Neural cell (in vitro differentiated cells): ENCODE measurements around the gene HPCA. TPM values are rescaled to one million over a fixed set of nuclear protein-coding genes. Genes with fewer than 3 reads are reported as not detected.

Experiments used
- H2AFZ ChIP-seq: fragments of 200-600, 300-800 bp; sonication (generic), shearing (Covaris generic); 2 replicates; pipeline ENCODE4 v1.6.0; 2014; ENCODE audit warnings: low read depth, mild to moderate bottlenecking, antibody characterized with exemption, low read length, moderate library complexity
- H3F3A ChIP-seq: fragments of 200-600 bp; shearing (Covaris generic); 2 replicates; pipeline ENCODE4 v1.6.1; 2016; ENCODE audit warnings: mild to moderate bottlenecking, moderate library complexity, mixed read lengths, antibody characterized with exemption, low read length; ENCODE audit not compliant: insufficient read depth, poor library complexity, severe bottlenecking
- H3K27ac ChIP-seq: fragments of 200-600, 300-800 bp; sonication (generic), shearing (Covaris generic); 2 replicates; pipeline ENCODE4 v1.5.1; 2014; ENCODE audit warnings: mild to moderate bottlenecking, low read length, moderate library complexity
- H3K27me3 ChIP-seq: fragments of 300-800, 200-600 bp; sonication (generic), shearing (Covaris generic); 2 replicates; pipeline ENCODE4 v1.6.0; 2014; ENCODE audit warnings: mild to moderate bottlenecking, low read depth, low read length, moderate library complexity; ENCODE audit not compliant: insufficient read depth
- H3K36me3 ChIP-seq: fragments of 300-800, 200-600 bp; sonication (generic), shearing (Covaris generic); 2 replicates; pipeline ENCODE4 v1.5.1; 2014; ENCODE audit warnings: mild to moderate bottlenecking, antibody characterized with exemption, low read length, moderate library complexity; ENCODE audit not compliant: insufficient read depth
- H3K4me2 ChIP-seq: fragments of 300-800, 200-600 bp; sonication (generic), shearing (Covaris generic); 2 replicates; pipeline ENCODE4 v1.6.0; 2014; ENCODE audit warnings: mild to moderate bottlenecking, low read length
- H3K4me3 ChIP-seq: fragments of 300-800, 200-600 bp; sonication (generic), shearing (Covaris generic); 2 replicates; pipeline ENCODE4 v1.5.1; 2014; ENCODE audit warnings: mild to moderate bottlenecking, low read length, moderate library complexity
- H3K79me2 ChIP-seq: fragments of 200-600 bp; shearing (Covaris generic); replicated peaks from 2 replicates; pipeline ENCODE4 v1.6.0; 2014; ENCODE audit warnings: mild to moderate bottlenecking, low read length, moderate library complexity; ENCODE audit not compliant: insufficient read depth
- H3K9ac ChIP-seq: fragments of 300-800, 200-600 bp; sonication (generic), shearing (Covaris generic); 2 replicates; pipeline ENCODE4 v1.6.1; 2016; ENCODE audit warnings: mild to moderate bottlenecking, low read length, mixed read lengths
- H3K9me2 ChIP-seq: fragments of 200-600 bp; shearing (Covaris generic); 2 replicates; pipeline ENCODE4 v1.6.1; 2016; ENCODE audit warnings: mild to moderate bottlenecking, low read length, mixed read lengths; ENCODE audit not compliant: insufficient read depth
- H3K9me3 ChIP-seq: fragments of 200-600, 300-800 bp; sonication (generic), shearing (Covaris generic); 2 replicates; pipeline ENCODE4 v1.6.1; 2016; ENCODE audit warnings: mild to moderate bottlenecking, mixed run types, low read length, moderate library complexity, mixed read lengths
- H4K20me1 ChIP-seq: fragments of 200-600 bp; shearing (Covaris generic); 2 replicates; pipeline ENCODE4 v1.6.1; 2016; ENCODE audit warnings: mild to moderate bottlenecking, mixed run types; ENCODE audit not compliant: insufficient read depth
- CTCF ChIP-seq: fragments of 450-650 bp; IDR thresholded peaks from 2 replicates; pipeline ENCODE4 v1.5.1; 2014; ENCODE audit warnings: antibody characterized with exemption, mild to moderate bottlenecking, moderate library complexity; ENCODE audit not compliant: poor library complexity, severe bottlenecking
- EP300 ChIP-seq: fragments of 450-650 bp; conservative IDR thresholded peaks from 2 replicates; pipeline ENCODE4 v1.6.1; 2014; ENCODE audit warnings: antibody characterized with exemption, mild to moderate bottlenecking, moderate library complexity; ENCODE audit not compliant: poor library complexity, severe bottlenecking
- EZH2 ChIP-seq: fragments of 200-600, 300-800 bp; shearing (Covaris generic), sonication (generic); IDR thresholded peaks from 2 replicates; pipeline ENCODE4 v1.6.1; 2014; ENCODE audit warnings: antibody characterized with exemption, low read length, borderline replicate concordance, mild to moderate bottlenecking; ENCODE audit not compliant: insufficient read depth, poor library complexity, severe bottlenecking
- MXI1 ChIP-seq: fragments of 450-650 bp; conservative IDR thresholded peaks from 2 replicates; pipeline ENCODE4 v1.6.1; 2014; ENCODE audit warnings: antibody characterized with exemption, mild to moderate bottlenecking; ENCODE audit not compliant: poor library complexity, severe bottlenecking
- POLR2AphosphoS5 ChIP-seq: IDR thresholded peaks from 2 replicates; pipeline ENCODE4 v1.6.1; 2012
- RAD21 ChIP-seq: fragments of 450-650 bp; conservative IDR thresholded peaks from 2 replicates; pipeline ENCODE4 v1.6.1; 2014; ENCODE audit warnings: antibody characterized with exemption, mild to moderate bottlenecking, moderate library complexity
- SMC3 ChIP-seq: fragments of 450-650 bp; conservative IDR thresholded peaks from 2 replicates; pipeline ENCODE4 v1.6.1; 2014; ENCODE audit warnings: antibody characterized with exemption, mild to moderate bottlenecking, moderate library complexity; ENCODE audit not compliant: poor library complexity
- TAF1 ChIP-seq: IDR thresholded peaks from 2 replicates; pipeline ENCODE4 v1.6.1; 2012; ENCODE audit warnings: low read depth
- polyA plus RNA-seq: library from polyadenylated mRNA; depleted of rRNA; stranded (reverse); fragments of >200 nt; gene quantifications from 2 replicates; pipeline ENCODE4 v1.2.3, GENCODE V29; 2014
- TF ChIP-seq, protein P1 (sequence below): IDR thresholded peaks from 2 replicates; pipeline ENCODE4 v1.6.1; 2012; ENCODE audit warnings: borderline replicate concordance

Gene HPCA
- polyA plus RNA-seq, 1 donor from 2014 or later: 1.9 TPM

- TF ChIP-seq EP300 (no peak), SMC3 (no peak)
Measured at GRCh38 chr1:32928715-32929114, 42.4 kb downstream of the HPCA start (continued).

DNA sequence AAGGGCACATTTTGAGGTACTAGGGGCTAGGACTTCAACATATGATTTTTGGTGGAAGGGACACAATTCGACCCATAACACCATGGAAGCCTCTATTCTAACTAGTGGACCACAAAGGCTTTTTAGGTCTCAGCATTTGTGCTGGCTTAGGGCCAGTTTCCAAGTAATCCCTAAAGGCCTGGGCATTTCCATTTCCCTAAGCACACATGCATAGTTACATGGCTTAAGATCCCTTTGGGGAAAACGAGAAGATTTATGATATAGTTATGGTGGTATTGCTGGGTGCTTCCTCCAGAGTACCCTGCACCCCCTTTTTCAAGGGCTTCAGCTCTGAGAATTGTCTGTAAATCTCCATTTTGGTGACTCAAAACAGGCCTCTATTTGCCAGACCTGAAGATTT lies 43.1 kb downstream of the HPCA start:
- Histone ChIP-seq H3K9me3 (no peaks in the 10 kb centered on the region), H2AFZ (no peak overlapping the region), H3K9me2 (no peaks in the 10 kb centered on the region), H4K20me1 (no peaks in the 10 kb centered on the region), H3K79me2 (no peaks in the 10 kb centered on the region), H3F3A (no peaks in the 10 kb centered on the region), H3K9ac (no peak overlapping the region), H3K4me3 (no peak overlapping the region), H3K4me2 (no peak overlapping the region), H3K27ac (no peak overlapping the region), H3K27me3 (peaks cover 19% of the 10 kb centered on the region), H3K36me3 (no peaks in the 10 kb centered on the region)
- TF ChIP-seq EZH2 (no peak), MXI1 (no peak), POLR2AphosphoS5 (no peak), EP300 (no peak), SMC3 (no peak), CTCF (no peak), RAD21 (no peak), TAF1 (no peak)
- TF ChIP-seq, protein P1, sequence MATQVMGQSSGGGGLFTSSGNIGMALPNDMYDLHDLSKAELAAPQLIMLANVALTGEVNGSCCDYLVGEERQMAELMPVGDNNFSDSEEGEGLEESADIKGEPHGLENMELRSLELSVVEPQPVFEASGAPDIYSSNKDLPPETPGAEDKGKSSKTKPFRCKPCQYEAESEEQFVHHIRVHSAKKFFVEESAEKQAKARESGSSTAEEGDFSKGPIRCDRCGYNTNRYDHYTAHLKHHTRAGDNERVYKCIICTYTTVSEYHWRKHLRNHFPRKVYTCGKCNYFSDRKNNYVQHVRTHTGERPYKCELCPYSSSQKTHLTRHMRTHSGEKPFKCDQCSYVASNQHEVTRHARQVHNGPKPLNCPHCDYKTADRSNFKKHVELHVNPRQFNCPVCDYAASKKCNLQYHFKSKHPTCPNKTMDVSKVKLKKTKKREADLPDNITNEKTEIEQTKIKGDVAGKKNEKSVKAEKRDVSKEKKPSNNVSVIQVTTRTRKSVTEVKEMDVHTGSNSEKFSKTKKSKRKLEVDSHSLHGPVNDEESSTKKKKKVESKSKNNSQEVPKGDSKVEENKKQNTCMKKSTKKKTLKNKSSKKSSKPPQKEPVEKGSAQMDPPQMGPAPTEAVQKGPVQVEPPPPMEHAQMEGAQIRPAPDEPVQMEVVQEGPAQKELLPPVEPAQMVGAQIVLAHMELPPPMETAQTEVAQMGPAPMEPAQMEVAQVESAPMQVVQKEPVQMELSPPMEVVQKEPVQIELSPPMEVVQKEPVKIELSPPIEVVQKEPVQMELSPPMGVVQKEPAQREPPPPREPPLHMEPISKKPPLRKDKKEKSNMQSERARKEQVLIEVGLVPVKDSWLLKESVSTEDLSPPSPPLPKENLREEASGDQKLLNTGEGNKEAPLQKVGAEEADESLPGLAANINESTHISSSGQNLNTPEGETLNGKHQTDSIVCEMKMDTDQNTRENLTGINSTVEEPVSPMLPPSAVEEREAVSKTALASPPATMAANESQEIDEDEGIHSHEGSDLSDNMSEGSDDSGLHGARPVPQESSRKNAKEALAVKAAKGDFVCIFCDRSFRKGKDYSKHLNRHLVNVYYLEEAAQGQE: no peak

DNA sequence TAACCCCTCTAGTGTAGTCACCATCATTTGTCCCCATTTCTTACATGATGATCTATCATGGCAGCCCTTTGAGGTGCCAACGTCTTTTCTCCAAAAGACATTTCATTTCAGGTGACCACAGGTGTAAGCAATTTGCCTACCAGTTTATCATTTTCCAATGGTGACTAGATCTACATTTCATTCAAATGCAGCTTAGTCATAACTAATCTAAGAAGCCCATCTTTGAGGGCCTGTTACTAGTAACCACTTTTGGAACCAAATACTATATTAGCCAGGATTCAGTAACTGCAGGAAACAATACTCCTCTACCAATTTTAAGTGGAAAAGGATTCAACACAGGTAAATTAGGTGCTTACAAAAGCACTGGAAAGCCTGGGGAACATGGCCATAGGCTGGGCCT lies 45.5 kb downstream of the HPCA start:
- no peaks in the 10 kb centered on the region for H3K79me2 ChIP-seq
- H3K4me3 ChIP-seq: no peak overlapping the region
- H3K9me2 ChIP-seq: no peaks in the 10 kb centered on the region
- H3K27ac ChIP-seq: no peak overlapping the region
- H2AFZ ChIP-seq: no peak overlapping the region
- no peak overlapping the region for H3K9ac ChIP-seq
- H3F3A ChIP-seq: no peaks in the 10 kb centered on the region
- no peaks in the 10 kb centered on the region for H4K20me1 ChIP-seq
- H3K36me3 ChIP-seq: no peaks in the 10 kb centered on the region
- no peaks in the 10 kb centered on the region for H3K27me3 ChIP-seq
- no peak for TF ChIP-seq RAD21
- TF ChIP-seq, protein P1: no peak
- no peak for TF ChIP-seq EZH2
- TF ChIP-seq EP300: no peak
- TF ChIP-seq MXI1: no peak
- TF ChIP-seq POLR2AphosphoS5: no peak
- no peak for TF ChIP-seq TAF1
- no peak for TF ChIP-seq SMC3
- no peak for TF ChIP-seq CTCF
- no peak overlapping the region for H3K4me2 ChIP-seq
- no peaks in the 10 kb centered on the region for H3K9me3 ChIP-seq
